SKM-1 treated with dmso at 0.1 percent for 144 hours (cell line): ENCODE measurements around the gene ZNF668.
"Not testable (repeated sequence)": the region's sequence is repeated elsewhere in the genome, so short reads cannot be mapped to it uniquely, and the experiment has no call there.

Source experiments
- DNase-seq: peaks from one replicate; lab custom pipeline; 2025; ENCODE audit not compliant: unreplicated experiment; lab: John Stamatoyannopoulos, UW

ZNF668 gene

DNA sequence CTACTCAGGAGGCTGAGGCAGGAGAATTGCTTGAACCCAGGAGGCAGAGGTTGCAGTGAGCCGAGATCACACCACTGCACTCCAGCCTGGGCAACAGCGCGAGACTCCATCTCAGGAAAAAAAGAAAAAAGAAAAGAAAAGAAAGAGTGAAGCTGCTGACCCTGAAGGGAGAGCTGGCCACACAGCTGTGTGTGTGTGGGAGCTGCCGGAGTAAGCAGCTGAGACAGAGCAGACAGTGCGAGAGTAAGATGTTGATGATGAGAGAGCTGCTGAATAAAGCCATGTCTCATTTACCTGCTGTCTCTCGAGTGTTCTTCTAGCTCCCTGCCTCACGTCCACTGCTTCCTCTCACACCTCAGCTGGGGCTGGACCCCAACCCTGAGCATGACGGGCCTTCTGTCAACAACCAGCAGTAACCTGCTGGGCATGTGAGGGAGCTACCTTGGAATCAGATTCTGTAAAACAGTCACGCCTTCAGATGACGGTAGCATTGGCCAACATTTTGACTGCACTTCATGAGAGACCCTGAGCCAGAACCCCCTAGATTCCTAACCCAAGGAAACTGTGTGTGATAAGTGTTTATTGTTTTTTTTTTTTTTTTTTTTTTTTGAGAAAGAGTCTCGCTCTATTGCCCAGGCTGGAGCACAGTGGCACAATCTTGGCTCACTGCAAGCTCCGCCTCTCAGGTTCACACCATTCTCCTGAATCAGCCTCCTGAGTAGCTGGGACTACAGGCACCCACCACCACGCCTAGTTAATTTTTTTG is 27.0 kb upstream of the ZNF668 start:
- DNase-seq, result not testable (repeated sequence)

DNA sequence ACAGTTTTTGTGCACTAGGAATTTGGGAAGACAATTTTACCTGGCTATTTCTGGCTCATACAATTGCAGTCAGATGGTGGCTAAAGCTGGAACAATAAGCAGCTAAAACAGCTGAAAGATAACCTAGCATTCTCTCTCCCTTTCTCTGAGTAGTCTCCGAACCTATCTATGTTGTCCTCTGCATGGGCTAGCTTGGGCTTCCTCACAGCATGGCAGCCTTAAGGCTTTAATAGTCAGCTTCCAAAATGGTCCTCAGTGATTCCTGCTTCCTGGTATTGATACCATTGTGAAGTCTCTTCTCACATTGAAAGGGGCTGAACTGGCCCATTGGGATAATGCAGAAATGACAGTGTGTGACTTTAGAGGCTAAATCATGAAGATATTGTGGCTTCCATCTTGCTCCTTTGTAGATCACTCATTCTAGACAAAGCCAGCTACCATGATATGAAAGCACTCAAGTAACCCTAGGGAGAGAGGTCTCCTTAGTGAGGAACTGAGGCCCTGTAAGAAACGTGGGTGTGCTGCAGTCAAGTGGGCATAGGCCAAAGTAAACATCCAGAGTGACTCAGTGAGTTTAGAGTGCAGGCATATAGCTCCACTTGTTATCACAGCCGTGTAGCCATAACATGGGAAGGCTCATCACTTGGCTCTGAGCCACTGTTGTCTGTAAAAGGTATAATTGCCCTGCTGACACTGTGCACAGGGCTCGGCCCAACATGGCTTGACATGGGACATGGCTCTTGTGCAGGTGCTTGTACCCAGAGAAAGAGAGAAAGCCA is 26.0 kb upstream of the ZNF668 start:
- no peak for DNase-seq

GRCh38 chr16:31094424-31095120 is 20.5 kb upstream of the ZNF668 start, which contains the start of gene VKORC1:
VKORC1 (minus strand) TSS chr16:31094797; CDS start chr16:31094729, 68 bp downstream.
- DNase-seq, result peak; percentile 97

DNA sequence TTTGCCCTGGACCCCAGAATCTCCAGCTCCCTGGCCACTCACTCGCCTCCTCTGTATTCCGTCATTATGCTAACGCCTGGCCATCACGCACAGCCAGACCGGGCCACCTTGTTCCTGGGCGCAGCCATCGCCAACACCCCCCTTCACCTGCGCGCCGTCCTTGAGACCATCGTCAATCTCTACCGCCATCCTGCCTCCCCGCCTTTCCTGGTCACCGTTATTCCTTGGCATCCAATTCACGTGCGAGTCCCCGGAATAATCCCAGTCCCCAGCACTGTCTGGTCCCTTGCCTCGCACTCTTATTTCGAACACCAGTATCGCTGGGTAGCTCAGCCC is 20.0 kb upstream of the ZNF668 start:
- DNase-seq, result no peak

DNA sequence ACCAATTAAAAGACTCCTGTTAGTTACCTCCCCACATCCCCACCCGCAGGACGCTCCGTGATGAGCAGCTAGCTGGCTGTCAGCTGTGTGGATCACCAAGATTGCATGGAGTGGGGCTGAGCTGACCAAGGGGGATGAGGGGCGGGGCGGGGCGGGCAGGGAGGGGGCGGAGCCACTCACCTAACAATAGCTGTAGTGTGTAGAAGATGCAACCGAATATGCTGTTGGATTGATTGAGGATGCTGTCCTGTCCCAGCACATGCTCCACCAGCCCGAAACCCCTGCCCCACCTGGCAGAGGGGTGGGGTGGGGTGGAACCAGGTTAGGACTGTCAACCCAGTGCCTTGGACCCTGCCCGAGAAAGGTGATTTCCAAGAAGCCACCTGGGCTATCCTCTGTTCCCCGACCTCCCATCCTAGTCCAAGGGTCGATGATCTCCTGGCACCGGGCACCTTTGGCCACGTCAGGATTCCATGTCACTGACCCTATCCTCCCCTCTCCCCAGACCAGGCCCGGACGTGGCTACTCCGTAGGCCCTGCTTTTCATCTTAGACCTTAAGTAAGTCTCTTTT is 19.2 kb upstream of the ZNF668 start:
- no peak for DNase-seq

DNA sequence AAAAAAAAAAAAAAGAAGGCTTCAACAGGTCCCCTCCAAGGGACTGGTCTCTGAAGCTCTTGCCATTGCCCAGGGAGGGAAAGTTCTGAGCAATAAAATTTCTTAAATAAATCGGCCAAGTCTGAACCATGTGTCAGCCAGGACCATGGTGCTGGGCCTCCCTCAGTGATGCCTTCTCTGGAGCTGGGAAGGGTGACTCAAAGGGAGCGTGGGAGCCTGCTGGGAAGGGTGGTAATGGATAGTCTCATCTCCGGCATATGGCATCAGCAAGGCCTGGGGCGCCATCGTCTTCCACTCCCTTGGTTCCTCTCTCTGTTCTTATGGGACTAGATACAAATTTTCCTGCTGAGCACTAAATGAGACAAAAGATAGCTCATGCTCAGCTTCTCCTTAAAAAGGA is 18.3 kb upstream of the ZNF668 start:
- no peak for DNase-seq

- DNase-seq, result no peak
These were observed 16.5 kb upstream of the ZNF668 start for GRCh38 chr16:31090540-31090939.

GRCh38 chr16:31089199-31089598 is 15.2 kb upstream of the ZNF668 start:
- DNase-seq, result no peak

DNA sequence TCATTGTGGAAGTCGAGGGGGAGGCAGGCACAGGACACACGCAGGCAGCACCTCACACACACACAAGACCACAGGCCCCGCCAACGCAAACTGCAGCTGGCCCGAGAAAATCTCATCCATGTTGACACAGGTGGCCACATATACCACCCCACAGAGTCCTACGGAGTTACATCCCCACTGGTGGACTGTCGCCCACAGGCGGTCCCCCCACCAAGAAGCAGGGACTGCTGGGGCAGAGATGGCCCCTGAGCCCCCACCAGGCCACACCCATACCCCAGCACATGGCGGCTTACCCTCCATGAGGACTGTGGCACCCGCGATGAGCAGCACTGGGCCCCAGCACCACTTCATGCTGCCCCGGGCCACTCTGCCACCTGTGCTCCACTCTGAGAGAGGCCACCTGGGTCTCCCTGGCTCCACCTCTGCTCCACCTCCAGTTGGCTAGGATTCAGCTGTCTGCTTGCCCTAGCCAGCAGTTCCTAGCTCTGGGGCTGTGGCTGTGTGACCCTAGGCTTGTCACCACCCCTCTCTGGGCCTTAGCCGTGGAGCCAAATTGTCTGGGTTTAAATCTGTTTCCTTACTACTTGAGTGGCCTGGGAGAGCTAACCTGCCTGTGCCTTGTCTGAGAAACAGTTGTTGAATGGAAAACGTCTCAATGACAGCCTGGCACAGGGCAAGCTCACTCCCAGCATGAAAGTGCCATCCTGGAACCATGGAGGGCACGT is 14.6 kb upstream of the ZNF668 start, which contains the start of gene PRSS53:
Gene PRSS53, minus strand, starts transcription at position 485 of the 725 bp plus-strand sequence. Its CDS starts 134 bp downstream, at position 351.
- no peak for DNase-seq

DNA sequence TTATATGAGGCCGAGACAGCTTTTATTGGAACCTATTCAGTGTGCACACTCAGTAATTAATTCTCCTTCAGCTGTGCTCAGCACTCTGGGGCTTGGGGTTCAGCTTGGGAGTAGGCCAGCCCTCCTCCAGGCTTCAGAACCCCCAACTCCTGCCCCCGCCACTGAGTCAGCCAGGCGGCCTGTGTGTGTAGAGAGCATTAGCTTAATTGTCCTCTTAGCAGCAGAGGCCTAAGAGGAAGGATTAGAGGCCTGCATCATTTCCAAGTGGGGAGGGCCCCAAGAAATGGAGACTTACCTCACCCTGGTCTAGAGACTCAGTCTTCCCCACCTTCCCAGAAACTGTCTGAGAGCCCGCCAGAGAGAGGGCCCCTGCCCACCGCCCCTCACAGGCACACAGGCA is 13.9 kb upstream of the ZNF668 start:
- no peak for DNase-seq

GRCh38 chr16:31087481-31087880 is 13.4 kb upstream of the ZNF668 start:
- no peak for DNase-seq

GRCh38 chr16:31086629-31086906 is 12.5 kb upstream of the ZNF668 start:
- DNase-seq, result no peak

DNA sequence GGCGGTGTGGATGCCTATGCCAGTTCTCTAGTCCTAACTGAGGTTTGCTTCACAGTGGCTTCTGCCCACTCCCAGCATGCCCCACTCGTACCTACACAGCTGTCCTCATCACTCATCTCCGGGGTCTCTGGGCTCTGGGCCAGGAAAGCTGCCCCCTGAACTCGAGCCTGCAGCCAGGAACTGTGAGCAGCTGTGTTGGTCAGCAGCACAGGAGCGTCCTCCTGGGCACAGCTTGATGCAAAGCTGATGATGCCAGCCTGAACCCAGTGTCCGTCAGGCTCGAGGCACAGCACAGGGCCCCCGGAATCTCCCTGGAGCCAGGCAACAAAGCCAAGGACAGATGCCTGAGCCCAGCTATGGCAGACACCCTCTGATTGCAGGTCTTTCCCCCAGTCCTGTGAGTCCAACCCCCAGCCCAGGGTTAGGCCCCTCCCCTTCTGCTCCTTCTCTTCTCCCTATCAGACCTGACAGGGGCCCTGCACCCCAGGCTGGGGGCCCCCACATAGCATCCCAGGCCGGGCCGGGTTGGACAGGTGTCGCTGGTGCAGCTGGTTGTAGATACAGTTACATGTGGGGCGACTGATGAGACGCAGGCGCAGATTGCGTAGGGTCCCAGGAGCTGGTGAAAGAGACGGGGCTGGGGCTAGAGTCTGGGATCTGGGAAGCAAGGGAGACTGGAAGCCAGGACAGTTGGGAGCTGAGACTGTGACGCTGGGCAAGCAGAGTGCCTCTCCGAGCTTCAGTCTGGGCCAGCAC is 12.0 kb upstream of the ZNF668 start:
- no peak for DNase-seq

- DNase-seq, result no peak
These were observed 11.4 kb upstream of the ZNF668 start for GRCh38 chr16:31085411-31085810.

DNA sequence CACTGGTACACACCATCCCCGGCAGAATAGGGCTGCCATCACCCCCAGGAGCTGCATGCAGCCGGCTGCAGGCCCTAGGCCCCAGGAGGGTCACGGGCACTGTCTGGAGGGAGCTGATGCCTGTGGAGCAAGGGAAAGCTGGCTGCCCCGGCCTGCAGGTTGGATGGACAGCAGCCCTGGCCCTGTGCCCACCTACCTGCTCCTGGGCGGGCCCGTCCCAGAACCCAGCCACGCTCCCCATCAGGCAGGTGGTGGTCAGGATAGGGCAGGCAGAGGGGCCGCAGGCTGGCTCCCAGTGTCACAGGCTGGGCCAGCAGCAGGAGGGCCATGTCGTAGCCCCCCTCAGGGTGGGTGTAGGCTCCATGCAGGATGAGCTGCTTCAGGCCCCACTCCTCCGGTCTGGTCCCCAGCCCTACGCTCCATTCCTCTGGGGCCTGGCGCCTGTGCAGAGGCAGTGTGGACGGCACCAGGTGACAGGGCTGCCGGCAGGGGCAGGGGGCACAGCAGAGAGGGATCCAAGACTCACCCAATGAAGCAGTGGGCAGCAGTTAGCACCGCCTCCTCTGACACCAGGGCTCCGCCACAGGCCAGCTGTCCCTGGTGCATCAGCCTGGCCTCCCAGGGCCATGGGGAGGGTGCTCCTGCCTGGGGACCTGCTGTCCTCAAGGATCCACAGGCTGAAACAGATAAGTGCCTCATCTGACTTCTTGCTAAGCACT is 10.7 kb upstream of the ZNF668 start:
- peak; percentile 64 for DNase-seq

DNA sequence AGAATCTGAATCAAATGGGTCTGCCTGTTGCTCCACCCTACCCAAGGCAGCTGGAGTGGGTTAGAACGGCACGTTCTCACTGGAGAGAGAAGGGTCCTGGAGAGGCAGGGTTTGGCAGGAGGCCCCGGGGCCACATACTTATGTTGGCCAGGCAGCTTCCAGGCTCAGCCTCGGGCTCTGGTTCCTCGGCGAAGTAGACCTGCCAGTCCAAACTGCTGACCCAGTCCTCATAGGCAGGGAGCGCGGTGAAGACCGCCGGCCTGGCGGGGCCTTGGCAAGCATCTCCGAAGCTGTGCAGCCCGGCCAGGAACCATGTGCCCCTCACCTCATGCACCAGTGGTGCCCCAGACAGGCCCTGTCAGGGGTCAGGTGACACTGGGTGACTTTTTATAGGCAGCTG is 9.9 kb upstream of the ZNF668 start:
- DNase-seq, result no peak

DNA sequence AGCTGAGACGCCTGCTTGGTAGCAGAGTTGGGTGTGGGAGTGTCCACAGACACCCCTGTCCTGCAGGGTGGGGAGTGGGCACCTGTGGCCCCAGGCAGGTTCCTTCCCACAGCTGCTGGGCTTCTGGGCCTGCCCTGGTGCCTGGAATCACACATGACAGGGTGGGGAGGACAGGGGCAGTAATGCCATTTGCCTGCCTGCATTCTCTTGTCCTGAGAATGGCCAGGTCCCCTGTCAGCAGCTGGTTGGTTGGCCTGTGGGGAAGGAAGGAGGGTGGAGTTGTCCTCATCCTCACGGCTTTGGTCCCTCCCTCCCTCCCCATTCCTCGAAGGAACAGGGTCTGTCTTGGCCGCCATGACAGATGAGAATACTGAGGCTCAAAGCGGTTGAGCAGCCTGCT is 9.5 kb upstream of the ZNF668 start:
- no peak for DNase-seq

GRCh38 chr16:31083081-31083480 is 9.0 kb upstream of the ZNF668 start:
- no peak for DNase-seq

DNA sequence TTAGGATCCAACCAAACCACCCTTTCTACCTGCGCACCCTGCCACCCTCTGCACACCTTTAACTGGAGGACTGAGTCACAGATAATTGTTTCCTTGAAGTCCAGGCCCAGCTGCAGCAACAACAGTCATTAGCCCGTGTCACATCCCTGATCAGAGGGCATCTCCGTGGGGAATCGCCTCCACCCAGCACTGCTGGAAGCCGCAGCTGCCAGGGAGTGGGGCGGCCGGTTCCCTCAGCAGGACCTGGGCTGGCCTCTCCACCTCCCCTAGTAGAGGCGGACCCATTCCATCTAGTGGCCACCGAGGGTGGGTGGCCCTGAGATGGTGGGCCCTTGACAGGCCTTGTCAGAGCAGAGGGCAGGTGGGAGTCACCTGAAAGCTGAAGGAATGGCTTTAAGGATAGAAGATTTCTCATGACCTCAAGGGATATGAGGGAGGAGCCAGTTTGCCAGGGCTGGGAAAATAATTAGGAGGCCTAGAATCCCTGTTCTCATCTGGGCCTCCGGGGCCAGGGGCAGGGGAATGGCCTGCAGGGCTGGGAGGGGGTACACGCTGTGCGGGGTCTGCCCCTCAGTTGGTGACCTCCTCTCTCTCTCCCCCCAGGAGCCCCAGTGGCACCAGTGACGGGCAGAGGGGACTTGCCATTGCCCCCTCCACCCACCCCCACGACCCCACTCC is 8.5 kb upstream of the ZNF668 start:
- DNase-seq, result no peak
